NCI-H526 treated with DMSO at 0.1 percent for 48 hours (cell line): ENCODE results near the gene ADGRF4.

ENCODE experiments used
- DNase-seq: peaks from one replicate; lab custom pipeline; 2025; lab: John Stamatoyannopoulos, UW

The ADGRF4 gene

DNA sequence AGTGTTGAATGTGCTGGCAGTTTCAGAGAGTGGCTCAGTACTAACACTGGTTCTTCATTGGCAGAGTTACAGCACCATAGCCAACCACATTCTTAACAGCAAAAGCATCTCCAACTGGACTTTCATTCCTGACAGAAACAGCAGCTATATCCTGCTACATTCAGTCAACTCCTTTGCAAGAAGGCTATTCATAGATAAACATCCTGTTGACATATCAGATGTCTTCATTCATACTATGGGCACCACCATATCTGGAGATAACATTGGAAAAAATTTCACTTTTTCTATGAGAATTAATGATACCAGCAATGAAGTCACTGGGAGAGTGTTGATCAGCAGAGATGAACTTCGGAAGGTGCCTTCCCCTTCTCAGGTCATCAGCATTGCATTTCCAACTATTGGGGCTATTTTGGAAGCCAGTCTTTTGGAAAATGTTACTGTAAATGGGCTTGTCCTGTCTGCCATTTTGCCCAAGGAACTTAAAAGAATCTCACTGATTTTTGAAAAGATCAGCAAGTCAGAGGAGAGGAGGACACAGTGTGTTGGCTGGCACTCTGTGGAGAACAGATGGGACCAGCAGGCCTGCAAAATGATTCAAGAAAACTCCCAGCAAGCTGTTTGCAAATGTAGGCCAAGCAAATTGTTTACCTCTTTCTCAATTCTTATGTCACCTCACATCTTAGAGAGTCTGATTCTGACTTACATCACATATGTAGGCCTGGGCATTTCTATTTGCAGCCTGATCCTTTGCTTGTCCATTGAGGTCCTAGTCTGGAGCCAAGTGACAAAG, 17.0 kb upstream of the ADGRF4 start:
- DNase-seq, result no peak

DNA sequence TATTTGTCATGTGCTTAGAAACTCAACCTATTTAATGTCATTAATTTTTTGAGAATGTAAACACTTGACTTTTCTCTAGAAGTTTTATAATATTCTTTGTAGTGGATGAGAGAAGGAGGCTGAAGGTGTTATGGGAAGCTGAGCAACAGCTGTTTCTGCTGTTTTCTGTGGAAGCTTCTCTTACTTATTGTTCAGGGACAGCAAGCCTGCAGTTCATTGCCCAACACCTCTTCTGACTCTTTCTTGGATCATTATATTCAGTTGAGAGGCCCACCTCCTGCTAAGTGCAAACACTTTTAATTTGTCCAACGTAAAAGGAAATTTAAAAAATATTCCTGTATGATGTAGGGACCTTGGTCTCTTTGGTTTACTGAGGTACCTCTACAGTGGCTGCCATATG, 12.0 kb upstream of the ADGRF4 start:
- no peak for DNase-seq

DNA sequence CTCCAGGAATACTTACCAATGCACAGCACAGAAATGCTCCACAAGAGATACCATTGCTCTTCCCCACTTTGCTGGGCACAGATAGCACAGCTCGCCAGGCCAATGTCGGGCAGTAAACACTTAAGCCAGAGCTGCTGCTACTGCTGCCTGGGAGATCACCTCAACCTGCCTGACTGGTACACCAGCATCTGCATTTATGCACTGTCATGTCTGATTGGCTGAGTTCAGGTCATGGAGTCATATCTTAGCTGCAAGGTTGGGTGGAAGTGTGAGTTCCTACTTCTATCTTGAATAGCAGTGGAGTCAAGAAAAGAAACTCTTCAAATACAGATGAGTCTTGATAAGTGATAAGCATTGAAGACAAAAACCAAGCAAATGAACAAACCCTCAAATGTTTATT, 10.9 kb upstream of the ADGRF4 start:
- DNase-seq, result no peak

DNA sequence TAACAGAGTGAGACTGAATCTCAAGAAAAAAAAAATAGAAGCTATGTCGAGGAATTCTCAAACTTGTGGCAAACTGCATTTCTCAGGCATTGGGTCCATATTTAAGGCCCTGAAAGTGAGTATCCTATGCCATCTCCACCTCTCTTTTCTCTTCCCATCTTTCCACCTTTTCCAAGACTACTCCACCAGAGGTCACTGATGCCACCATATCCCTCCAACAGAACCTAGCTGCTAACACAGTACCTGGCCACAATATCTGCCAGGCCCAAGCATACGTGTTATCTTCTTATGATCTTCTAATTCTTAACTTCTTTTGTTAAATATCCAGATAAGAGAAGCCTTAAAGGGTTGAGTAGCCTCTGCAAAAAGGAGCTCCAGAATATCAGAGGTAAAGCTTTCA, 8.2 kb upstream of the ADGRF4 start:
- no peak for DNase-seq

DNA sequence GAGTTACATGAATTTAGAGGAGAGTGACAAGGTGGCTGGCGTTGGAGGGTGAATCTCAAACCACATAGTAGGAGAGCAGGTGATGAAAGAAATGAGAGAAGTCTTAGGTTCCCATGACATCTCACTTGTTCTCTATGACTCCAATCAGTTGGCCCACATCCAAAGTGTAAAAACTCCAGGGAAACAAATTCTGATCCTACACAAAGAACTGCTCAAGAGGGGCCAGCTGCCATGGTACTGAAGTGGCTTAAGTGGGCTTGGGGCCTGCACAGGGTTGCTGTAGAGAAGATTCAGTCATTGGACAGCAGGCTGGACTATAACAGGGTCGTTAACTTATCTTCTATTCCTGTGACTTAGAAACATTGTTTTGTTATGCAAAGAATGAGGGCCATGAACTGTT, 7.6 kb upstream of the ADGRF4 start:
- no peak for DNase-seq

DNA sequence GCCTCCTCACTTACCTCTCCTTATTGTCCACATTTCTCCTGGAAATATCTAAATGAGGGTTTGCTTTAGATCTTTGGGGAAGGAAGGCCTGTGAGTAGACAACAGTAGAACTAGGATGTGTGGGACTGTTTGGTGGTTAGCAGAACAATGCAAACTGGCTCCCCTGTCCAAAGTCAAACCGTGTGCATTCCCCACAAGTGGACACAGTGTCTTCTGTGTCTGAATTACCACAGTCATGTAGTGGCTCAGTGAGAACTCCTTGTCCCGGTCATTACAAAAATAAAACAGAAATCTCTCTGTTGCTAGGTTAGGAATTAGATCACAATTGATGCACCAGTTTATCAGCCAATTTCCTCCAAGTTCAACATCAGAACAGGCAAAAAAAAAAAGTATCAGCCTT, 455 bp upstream of the ADGRF4 start:
- DNase-seq, result no peak

DNA sequence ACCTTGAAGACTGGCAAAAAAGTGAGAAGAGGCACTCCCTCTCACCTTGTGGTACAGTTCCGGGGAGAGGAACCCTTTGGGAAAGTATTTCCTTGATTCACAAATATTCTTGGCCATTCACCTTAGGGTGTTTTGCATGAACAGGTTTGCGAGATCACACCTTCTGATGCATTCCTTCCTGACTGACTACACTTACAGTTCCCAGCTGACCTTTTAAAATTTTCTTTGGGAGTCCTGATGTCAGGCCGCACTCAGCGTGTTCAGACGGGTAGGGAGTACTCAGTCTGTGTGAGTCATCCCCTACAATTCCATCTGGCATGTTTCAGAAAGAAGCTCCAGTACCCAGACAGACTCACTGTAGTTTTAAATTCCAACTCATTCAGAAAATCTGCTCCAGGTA, 1.7 kb downstream of the ADGRF4 start:
- no peak for DNase-seq

DNA sequence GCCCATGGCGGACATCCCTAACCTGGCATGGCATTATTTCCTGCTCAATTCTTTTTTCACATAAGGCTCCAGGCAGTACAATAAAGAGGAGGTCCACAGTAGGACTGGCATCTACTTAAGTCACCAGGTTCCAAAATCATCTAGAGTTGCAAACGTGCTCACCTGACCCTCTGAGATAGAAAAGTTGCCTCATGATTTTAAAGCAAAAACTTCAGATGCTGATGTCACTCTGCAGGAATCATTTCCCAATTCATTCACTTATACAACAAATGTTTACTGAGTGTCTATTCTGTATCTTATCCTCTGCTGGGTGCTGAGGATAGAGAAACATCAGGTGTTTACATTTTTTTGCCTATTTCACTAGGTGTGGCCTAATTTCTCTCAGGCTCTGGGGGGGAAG, 2.2 kb downstream of the ADGRF4 start:
- DNase-seq, result no peak

DNA sequence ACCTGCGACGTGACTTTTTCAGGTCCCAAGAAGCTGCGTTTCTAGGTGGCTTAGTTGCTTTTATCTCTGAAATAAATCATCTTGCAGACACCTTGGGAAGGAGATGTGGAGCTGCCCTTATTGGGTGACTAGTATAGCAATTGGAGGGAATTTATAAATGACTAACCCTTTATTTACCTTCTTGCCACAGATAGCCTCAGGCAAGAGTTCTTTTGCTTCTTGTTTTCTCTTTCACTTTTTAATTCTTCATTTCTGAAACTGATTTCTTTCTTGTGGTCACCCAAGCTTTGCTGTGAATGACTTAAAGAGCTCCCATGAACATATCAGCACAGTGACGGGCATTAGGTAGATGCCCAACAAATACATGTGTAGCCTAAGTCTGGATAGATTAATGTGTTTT, 3.0 kb downstream of the ADGRF4 start:
- DNase-seq, result no peak

DNA sequence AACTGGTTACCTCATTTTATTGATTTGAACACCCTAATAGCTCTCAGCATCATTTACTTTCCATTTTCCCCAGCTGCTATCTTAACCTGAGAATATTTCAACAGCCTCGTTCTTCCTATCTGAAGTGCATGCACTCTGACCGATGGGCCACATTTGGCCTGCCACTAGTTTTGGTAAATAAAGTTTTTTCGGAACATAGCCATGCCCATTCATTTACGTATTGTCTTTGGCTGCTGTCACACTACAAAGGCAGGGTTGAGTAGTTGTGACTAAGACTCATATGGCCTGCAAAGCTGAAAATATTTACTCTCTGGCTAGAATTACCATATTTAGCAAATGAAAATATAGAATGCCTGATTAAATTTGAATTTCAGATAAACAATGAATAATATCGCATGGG, 10.8 kb downstream of the ADGRF4 start:
- no peak for DNase-seq

DNA sequence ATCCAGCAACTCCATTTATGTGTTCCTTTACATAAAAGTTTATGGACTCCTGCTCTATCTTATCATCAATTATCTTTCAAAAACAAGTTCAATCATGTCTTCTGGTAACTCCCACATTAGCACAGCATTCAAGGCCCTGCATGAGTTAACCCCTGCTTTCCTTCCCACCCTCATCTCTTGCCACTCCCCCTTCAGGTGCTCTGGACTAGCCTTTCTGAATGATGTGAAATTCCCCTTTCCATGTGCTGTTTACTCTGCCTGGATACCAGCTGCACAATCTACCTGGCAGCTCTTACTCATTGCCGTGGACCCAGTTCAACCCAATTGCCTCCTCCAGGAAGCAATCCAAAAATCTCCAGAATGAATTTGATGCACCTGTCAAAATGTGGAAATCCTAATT, 11.9 kb downstream of the ADGRF4 start:
- DNase-seq, result no peak

DNA sequence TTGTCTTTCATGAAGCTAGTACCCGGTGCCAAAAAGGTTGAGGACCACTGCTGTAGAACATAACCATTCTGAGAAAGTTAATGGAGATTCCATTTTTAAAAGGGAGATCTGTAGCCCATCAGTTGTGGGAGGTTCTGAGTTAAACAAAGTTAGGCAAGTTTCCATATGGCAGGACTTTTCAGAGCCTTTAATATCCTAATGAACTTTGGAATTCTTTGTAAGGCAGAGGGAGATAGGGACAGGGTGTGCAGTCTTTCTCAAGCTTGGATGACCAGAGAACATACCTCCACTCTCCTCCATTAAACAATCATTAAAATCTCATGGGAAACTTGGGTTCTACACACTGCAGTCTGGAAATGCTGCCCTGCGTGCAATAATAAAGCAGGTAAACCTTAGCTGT, 14.8 kb downstream of the ADGRF4 start:
- no peak for DNase-seq

DNA sequence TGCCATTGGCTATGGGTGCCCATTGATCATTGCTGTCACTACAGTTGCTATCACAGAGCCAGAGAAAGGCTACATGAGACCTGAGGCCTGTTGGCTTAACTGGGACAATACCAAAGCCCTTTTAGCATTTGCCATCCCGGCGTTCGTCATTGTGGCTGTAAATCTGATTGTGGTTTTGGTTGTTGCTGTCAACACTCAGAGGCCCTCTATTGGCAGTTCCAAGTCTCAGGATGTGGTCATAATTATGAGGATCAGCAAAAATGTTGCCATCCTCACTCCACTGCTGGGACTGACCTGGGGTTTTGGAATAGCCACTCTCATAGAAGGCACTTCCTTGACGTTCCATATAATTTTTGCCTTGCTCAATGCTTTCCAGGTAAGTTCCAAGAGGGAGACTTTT, 16.4 kb downstream of the ADGRF4 start:
- DNase-seq, result no peak

DNA sequence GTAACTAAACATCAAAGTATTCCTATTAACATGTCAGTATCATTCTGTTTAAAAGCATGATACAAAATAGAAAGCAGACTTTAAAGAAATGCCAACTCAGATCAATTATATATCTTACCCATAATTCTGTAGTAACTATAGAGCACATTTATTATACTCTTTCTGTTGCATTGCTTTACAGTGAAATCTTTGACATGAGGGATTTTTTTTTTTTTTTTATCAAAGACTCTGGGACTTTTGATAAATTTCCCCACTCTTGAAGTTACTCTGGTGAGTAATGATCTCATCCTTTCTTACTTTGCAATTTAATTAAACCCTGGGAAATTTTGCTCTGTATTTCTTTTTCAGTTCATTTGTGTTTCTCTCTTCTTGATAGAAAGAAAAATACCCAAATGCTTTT, 17.4 kb downstream of the ADGRF4 start:
- DNase-seq, result no peak

DNA sequence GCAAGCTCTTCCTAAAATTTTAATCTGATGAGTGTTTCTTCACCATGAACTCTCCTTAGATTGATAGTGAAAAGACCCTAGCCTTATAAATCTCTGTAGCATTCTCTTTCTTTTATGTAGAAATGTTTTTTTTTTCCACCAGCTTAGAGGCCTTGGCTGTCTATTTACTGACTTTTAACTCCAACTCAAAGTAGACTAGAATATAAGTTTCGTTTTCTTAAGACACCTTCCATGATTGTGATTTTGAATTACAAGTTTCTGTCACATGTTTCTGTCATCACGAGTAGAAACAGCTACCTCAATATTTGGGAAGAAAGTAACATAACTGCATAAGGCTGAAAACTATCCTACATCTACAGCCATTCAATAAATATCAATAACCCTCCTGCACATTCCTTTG, 17.8 kb downstream of the ADGRF4 start:
- DNase-seq, result no peak

DNA sequence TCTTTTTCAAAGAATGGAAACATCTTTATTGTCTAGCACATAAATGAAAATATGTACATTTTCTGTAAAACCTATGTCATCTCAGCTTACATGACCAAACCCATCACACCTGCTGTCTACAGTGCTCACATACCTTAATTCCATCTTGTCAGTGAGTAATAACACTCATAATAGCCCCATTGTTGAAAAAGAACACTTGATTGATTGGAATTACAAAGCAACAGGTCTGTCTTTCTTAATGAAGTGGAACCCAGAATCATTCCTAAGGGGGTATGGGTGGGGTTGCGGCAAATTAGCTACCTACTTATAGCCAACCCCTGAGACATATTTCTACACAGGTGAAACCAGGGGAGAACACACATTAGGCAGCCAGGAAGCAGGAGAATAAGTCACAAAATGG, 20.2 kb downstream of the ADGRF4 start:
- no peak for DNase-seq

DNA sequence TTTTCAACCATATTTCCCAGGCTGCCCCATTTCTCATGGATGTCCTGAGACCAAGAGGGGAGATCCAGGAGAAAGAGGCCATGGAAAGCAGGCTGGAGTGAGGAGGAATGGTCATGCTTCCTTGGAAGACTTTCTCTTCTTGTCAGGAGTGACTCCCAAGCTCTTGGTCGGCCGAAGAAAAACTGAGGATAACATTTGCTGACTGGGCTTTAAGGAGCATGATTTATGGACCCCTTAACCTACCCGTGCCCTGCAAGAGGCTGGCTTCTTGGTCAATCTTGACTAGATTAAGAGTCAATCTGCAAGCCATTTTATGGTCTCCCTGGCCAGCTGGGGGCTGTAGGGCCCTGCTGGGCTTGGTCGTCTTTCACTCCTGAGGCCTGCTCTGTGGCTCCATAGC, 22.8 kb downstream of the ADGRF4 start:
- DNase-seq, result no peak

DNA sequence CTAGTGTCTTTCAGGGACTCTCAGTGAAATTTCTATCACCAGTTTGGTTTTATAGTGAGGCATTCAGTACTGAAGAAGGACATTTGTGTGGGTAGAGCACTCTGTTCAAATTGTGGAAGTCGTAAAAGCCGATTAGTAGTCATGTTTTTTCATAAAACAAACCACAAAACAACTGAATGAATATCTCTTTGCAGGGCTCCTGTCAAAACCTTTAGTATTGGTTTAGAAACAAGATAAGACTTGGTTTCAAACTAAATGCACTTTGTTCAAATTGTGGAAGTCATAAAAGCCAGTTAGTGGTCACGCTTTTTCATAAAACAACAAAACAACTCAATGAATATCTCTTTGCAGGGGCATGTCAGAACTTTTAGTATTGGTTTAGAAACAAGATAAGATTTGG, 23.8 kb downstream of the ADGRF4 start:
- peak; percentile 40 for DNase-seq

DNA sequence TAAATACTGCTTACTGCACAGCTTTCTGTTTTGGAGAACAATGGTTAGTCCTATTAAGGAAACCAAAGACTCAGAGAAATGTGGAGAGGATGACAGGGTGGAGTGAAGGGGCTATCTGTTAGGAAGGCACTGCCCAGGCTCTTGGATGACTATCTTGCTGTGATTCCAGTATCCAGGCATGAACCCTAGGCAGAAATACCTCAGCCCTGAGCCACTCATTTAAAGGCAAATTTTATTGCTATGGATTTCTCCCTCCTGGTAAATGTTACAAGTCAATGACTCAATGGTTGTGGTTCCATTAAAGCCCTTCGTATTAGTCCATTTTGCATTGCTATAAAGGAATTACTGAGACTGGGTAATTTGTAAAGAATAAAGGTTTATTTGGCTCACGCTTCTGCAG, 25.9 kb downstream of the ADGRF4 start:
- DNase-seq, result no peak

DNA sequence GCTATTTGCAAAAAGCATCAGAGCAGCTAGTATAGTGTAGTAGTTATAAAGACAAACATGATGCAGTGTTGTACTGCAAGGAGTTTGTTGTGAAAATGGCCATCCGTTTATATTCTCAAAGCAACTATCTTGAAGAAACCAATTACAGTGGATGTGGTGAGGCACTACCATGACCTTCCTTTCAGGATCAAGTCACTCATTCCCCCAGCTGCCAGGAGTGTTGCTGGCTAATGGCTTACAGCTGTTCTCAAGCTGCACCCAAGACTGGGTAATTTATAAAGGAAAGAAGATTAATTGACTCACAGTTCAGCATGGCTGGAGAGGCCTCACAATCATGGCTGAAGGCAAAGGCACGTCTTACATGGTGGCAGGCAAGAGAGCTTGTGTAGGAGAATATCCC, 29.0 kb downstream of the ADGRF4 start:
- DNase-seq, result no peak

DNA sequence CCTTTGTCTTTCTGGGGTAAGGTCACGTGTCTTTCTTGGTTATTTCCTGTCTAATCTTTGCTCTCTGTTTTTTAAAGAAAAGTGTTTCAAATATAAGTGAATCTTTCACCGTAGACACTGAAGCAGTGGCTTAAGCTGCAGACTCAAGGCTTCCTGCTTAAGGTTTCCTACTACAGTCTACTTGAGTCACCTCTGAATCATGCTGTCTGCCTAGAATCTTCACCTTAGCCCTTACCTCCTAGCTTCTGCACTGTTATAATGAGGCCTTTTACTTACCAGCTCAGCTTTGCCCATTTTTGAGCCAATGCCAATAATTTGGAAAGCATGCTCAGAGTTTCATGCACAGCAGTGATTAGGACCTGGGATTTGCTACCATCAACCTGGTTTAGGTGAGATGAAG, 30.6 kb downstream of the ADGRF4 start:
- no peak for DNase-seq

DNA sequence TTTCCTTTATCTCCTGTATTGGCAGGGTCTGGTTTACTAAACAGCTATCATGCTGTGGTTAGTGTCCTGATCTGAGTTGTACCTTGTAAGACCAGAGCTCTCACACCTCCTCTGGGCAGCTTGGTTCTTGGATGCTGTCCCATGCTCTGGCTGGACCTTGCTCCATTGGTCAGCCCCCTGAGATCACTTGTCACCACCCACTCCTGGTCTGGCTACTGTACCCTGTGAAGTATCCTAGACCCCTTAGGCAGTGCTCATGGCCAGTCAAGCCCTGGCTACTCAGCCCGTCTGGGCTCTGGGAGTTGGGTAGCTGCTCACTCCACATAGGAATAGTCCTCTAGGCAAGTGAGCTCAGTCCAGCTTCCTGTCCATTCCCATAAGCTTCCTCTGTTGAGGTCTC, 31.1 kb downstream of the ADGRF4 start:
- no peak for DNase-seq

DNA sequence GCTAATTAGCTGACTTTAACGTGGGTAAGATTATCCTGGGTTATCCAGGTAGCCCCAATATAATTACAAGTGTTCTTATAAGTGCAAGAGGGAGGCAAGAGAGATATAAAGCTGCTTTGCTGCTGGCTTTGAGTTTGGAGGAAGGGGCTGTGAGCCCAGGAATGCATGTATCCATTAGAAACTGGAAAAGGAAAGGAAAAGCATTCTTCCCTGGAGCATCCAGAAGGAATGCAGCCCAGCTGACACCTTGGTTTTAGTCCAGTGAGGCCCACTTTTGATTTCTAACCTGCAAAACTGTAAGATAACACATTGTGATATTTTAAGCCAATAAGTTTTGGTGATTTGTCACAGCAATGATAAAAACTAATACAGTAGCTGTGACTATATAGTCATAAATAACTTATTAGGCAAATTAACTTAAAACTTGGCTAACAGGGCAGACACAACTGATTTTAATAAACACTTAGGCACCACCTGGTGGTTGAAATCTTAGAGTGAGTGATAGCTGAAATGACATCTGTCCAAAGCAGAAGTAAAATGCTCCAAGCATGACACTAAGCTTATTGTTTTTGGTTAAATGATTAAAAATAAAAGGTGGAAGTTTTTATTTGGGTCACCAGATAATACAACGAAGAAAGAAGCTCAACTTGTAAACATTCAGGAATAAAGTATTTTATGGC, 35.6 kb downstream of the ADGRF4 start:
- DNase-seq, result no peak
